ENCODE measurements around the gene CCM2L.
"Not testable (repeated sequence)": the region's sequence is repeated elsewhere in the genome, so short reads cannot be mapped to it uniquely, and the experiment has no call there.

Gene CCM2L

DNA sequence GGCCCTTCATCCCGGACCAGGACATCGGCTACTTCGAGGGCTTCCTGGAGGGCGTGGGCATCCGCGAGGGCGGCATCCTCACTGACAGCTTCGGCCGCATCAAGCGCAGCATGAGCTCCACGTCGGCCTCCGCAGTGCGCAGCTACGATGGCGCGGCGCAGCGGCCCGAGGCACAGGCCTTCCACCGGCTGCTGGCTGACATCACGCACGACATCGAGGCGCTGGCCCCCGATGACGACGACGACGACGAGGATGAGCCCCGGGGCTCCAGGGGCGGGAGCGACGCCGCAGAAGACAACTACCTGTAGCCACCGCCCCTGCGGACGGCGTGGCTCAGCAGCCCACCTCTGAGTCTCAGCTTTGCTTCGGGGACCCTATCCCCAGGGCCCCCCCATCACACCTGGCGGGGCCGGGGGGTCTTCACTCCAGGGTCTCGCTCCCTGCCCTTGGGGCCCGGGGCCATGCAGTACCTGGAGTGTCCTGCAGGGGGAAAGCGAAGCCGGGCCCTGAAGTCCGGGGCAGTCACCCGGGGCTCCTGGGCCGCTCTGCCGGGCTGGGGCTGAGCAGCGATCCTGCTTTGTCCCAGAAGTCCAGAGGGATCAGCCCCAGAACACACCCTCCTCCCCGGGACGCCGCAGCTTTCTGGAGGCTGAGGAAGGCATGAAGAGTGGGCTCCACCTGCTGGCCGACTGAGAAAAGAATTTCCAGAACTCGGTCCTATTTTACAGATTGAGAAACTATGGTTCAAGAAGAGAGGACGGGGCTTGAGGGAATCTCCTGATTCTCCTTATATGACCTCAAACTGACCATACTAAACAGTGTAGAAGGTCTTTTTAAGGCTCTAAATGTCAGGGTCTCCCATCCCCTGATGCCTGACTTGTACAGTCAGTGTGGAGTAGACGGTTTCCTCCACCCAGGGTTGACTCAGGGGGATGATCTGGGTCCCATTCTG lies 21.0 kb downstream of the CCM2L start:
- FAIRE-seq: no peak

DNA sequence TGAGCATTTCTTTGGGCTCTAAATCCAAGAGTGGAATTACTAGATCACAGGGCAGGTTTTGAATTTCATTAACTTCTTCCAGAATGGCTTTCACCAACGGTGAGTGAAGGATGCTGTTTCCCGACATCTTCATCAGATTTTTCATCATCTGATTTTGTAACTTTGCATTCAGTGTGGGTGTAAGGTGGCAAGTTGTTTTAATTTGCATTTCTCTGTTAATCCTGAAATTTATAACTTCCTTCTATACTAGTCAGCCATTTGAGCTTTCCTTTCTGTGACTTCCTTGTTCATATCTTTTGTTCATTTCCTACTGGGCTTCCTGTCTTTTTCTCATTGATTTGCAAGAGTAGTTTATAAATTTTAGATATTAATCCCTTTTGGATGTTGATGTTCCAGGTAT lies 23.1 kb downstream of the CCM2L start:
- FAIRE-seq: no peak

- FAIRE-seq: not testable (repeated sequence)
These were observed 23.5 kb downstream of the CCM2L start for GRCh38 chr20:32033721-32034120.

GRCh38 chr20:32034581-32035425 lies 24.6 kb downstream of the CCM2L start:
- no peak for FAIRE-seq

- FAIRE-seq: no peak
These were observed 25.2 kb downstream of the CCM2L start for GRCh38 chr20:32035426-32035779.

DNA sequence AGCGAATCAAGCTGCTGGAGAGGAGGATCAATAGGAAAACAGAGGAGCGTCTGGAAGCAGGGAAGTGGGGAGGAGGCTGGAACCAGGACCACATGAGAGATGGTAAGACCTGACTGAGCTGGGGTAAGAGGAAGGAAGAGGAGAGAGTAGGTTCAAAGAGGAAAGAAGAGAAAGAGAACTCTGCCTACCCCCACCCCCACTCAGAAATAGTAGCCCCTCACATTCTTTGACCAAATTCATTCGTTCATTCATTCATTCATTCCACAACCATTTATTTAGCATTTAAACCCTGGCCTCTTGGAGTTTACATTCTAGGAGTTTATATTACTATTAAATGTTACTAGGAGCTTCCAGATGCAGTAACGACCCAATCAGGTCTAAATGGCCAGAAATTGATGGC lies 26.0 kb downstream of the CCM2L start:
- no peak for FAIRE-seq

DNA sequence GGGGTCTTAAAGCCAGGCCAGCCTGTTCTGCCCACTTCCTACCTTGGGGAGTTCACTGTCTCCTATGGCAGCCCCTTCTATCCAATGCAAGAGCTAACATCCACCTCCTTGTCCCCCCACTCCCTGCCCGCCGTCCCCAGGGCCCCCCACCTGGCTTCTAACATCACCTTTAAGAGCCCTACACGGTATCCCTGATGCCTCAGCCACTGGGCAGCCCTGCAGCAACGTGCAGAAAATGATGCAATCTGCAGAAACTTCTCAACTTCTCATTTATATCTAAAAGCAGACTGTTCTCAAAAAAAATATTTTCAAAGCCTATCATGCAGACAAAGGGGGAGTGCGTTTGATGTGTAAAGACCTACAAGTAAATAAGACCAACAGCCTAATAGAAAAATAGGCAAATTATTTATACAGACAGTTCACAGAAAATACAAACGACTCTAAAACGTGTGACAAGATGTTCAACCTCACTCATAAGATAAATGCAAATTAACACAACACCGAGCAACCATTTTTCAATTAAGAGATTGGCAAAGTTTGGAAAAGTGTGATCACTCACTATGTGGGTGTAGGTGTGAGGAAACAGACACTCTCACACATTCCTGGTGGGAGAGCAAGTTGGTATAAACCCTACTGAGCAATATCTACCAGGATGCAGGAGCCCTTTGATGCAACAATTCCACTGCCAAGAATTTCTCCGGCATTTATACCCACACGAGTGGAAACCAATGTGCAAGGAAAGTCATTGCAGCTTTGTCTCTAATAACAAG lies 26.7 kb downstream of the CCM2L start:
- FAIRE-seq: no peak

DNA sequence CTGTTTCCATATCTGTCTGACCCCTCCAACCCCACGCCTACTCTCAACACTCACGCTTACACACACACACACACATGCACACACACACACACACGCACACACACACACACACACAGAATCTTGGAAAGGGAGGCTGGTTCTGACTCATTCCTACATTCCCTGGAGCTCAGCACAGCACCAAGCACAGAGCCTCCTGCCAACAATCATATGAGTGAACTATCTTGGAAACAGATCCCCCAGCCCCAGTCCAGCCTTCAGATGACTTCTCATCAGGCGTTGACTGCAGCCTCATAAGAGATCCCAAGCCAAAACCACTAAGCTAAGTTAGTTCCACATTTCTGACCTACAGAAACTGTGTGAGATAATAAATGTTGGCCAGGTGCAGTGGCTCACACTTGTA lies 27.7 kb downstream of the CCM2L start:
- FAIRE-seq: no peak

DNA sequence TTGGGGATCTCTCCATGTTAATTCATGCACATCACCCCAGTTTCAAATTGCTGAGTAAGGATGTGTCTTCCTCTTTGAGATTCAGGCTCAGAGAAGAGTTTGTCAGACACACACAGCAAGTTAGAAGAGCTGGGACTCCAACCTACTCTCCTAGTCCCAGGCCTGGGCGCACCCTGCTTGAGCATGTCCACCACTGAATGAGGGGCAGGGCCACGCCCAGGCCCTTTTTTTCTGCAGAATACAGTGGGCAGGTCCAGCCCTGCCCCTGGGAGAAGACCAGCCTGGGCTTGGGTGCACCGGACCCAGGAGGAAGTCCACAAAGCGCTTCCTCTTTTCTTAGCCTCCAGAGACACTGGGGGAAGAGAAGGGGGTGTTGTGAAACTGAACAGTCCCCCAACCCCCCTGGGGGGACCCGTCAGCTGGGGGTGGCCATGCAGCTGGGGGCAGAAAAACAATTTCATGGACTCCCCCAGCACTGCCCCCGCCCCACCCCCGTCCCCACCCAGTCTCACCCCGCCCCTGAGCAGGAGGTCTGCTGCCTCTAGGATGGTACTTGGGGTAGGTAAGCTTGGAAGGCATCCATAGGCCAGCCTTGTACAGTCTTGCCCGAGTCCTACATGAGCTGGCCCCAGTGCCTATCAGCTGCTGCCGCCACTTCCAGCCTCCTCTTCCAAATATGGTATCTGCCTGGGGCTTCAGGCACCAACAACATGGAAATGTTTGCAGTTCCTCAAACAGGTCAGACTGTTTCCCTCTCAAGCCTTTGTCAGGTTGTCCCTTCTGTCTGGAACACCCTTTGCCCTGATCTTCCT lies 30.1 kb downstream of the CCM2L start:
- no peak for FAIRE-seq

- FAIRE-seq: no peak
These were observed 35.8 kb downstream of the CCM2L start for GRCh38 chr20:32045999-32046398.

GRCh38 chr20:32050324-32050841 lies 40.1 kb downstream of the CCM2L start:
- FAIRE-seq: no peak

GRCh38 chr20:32050851-32051556 lies 40.8 kb downstream of the CCM2L start:
- FAIRE-seq: no peak

- FAIRE-seq: no peak
These were observed 41.5 kb downstream of the CCM2L start for GRCh38 chr20:32051720-32052089.

GRCh38 chr20:32052090-32052777 lies 42.0 kb downstream of the CCM2L start, which contains the start of gene HCK:
Gene HCK (plus strand): TSS chr20:32052242.
- FAIRE-seq: no peak

DNA sequence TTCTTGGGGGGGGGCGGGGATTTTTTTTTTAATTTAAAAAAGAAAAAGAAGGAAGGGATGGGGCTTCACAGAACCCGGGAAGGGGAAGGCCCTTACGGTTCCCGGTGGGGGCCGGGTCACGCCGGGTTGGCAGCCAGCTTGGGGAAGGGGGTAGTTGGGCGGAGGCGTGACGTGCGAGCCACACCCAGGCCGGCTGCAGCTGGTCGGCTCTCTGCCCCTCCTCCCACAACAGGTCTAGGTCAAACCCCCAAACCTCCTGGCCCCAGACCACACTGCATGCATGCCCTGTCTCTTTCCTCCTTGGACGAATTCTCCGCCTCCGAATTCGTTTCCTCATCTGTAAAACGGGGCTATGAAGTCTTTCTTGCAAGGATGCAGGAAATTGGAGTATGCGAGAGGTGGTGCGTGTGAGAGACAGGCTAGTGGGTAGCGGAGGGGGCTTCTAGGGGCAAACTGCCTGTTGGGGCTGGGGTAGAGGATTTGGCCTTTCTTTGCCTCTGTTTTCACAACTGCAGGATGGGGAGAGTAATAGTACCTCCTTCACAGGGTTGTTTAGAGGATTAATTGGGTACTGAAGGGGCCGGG lies 42.6 kb downstream of the CCM2L start:
- no peak for FAIRE-seq

- no peak for FAIRE-seq
These were observed 43.4 kb downstream of the CCM2L start for GRCh38 chr20:32053648-32054047.

DNA sequence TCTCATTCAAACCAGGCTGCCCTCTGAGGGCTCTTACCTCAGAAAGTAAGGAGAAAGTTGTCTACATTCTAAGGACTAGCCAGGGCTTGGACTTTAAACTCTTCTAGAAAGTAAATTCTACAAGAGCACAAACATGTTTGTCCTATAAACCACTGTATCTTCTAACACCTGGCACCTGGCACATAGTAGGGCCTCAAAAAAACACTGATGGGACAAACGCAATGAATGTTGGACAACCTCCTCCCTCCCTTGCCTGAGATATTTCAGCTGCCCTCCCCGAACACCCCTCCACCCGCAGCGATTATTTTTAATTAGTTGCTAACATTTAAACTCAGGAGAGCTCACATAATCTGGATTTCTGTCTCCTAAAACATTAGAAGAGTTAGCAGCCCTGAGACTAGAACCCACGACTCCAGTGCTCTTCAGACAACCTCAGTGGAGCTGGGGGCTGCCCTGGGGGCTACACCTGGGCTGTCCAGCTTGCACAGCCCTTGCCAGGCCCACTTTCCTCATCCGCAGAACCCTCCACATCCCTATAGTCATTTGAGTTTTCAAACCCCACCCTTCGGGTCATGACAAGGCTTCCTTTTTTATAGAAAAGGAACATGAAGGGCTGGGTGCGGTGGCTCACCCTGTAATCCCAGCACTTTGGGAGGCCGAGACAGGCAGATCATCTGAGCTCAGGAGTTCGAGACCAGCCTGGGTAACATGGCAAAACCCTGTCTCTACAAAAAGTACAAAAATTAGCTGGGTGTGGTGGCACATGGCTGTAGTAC lies 46.7 kb downstream of the CCM2L start:
- FAIRE-seq: no peak

DNA sequence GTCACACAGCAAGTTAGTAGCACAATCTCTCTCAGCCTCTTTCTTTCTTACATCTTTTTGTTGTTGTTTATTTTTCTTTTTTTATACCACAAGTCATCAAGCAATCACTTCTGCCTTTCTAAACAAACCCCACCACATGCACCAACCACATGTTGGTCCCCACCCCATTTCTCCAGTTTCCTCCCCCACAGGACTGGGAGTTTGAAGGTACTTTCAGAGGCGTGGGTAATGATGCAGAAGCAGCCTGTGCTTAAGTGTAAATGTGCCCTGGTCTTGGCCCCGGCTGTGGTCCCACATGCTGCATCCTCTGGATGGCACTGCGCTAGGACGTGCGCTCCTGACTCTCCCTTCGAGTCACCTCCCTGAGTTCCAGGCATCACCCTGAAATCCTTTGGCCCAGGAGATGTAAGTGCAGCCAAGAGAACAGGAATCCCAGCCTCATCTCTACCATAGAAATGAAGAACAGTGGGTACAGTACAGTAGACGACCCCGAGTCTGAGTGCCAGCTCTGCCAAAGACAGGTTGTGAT lies 47.5 kb downstream of the CCM2L start:
- no peak for FAIRE-seq

- FAIRE-seq: no peak
These were observed 49.0 kb downstream of the CCM2L start for GRCh38 chr20:32059189-32059588.

Data from A204.1 (cell line).